Measurements from ENCODE around the gene FAM81A. TPM values are rescaled to one million over a fixed set of nuclear protein-coding genes. Genes with fewer than 3 reads are reported as not detected.
"Not testable (repeated sequence)": the region's sequence is repeated elsewhere in the genome, so short reads cannot be mapped to it uniquely, and the experiment has no call there.

Gene FAM81A
- total RNA-seq, 4 donors from 2014 or later = 0.15 to 1.3 (median 0.68) TPM

GRCh38 chr15:59396679-59397078 is 41.3 kb upstream of the FAM81A start:
- Histone ChIP-seq H3K4me1 (no peaks in the 10 kb centered on the region), H3K4me3 (no peak overlapping the region), H3K9me3 (no peaks in the 10 kb centered on the region), H3K36me3 (no peaks in the 10 kb centered on the region), H3K27ac (no peak overlapping the region), H3K27me3 (no peaks in the 10 kb centered on the region)
- 40% methylated on average over 2 of the region's 3 CpGs; no CpG with 5 or more reads in 1 of the 2 donors for WGBS, 2 donors (ENCODE audit: low coverage in 1 of 2)
- TF ChIP-seq POLR2A (IDR thresholded peaks at IDR 0.05) = no peak
- TF ChIP-seq POLR2AphosphoS5 (IDR thresholded peaks at IDR 0.05) = no peak
- TF ChIP-seq EP300 (IDR thresholded peaks at IDR 0.05) = no peak
- no peak for TF ChIP-seq CTCF (IDR thresholded peaks at IDR 0.05)
- ATAC-seq = no peak

DNA sequence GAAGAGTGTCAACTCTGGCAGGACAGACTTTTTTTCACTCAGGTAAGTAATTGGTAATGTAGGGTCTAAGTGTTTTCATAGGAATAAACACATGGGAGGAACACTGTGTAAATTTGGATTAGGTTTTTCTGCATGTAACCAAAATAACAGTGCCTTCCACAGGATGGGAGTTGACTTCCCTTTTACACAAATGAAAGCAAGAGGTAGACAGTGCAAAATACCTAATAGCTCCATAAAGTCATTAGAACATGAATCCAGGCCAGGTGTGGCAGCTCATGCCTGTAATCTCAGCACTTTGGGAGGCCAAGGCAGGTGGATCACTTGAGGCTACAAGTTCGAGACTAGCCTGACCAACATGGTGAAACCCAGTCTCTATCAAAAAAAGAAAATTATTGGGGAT is 39.8 kb upstream of the FAM81A start:
- 88% methylated on average over 1 of the region's 1 CpG; no CpG with 5 or more reads in 1 of the 2 donors for whole genome bisulfite sequencing, 2 donors (ENCODE audit: low coverage in 1 of 2)

DNA sequence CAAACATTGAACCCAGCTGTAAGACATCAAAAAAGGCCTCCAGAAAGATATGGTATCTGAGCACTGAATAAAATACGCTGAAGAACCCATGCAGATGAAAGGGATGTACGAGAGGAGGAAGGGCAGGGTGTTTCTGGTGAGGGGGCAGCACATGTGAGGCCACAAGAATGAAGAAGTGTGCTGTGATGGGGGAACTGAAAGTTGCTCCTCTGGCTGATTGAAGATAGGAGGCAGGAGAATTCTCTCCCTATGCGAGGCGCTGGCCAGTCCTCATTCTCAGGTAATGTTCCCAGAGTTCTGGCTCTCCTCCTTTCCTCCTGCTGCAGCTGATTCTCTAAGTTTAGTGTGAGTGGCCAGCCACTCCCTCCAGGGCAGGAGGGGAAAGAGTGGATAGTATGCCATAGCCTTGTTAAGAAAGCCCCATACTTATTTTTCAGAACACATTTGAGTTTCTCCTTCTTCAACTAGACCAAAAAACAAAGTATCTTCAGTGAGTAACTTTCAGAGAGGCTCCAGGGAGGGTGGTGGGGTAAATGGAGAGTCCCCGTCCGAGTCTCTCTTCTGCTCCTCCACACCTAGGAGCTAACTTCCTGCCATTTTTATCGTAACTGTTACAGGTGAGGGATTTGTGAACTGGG is 38.4 kb upstream of the FAM81A start:
- TF ChIP-seq POLR2AphosphoS5 (IDR thresholded peaks at IDR 0.05) (no peak), EP300 (IDR thresholded peaks at IDR 0.05) (no peak), CTCF (IDR thresholded peaks at IDR 0.05) (no peak), POLR2A (IDR thresholded peaks at IDR 0.05) (no peak)

More for the DNA sequence above, 39.8 kb upstream of the FAM81A start:
- H3K36me3 ChIP-seq = no peaks in the 10 kb centered on the region
- TF ChIP-seq CTCF (IDR thresholded peaks at IDR 0.05) = no peak
- TF ChIP-seq EP300 (IDR thresholded peaks at IDR 0.05) = no peak
- TF ChIP-seq POLR2A (IDR thresholded peaks at IDR 0.05) = no peak
- TF ChIP-seq POLR2AphosphoS5 (IDR thresholded peaks at IDR 0.05) = no peak
- no peaks in the 10 kb centered on the region for H3K4me1 ChIP-seq
- H3K4me3 ChIP-seq = no peak overlapping the region
- H3K9me3 ChIP-seq = no peaks in the 10 kb centered on the region
- no peak for ATAC-seq
- H3K27me3 ChIP-seq = no peaks in the 10 kb centered on the region
- H3K27ac ChIP-seq = no peak overlapping the region

GRCh38 chr15:59400103-59400813 is 37.7 kb upstream of the FAM81A start:
- no peak for ATAC-seq

More for the DNA sequence above, 38.4 kb upstream of the FAM81A start:
- Histone ChIP-seq H3K4me3 (no peak overlapping the region), H3K27ac (no peak overlapping the region), H3K9me3 (no peaks in the 10 kb centered on the region), H3K36me3 (no peaks in the 10 kb centered on the region), H3K4me1 (no peaks in the 10 kb centered on the region), H3K27me3 (peaks cover 3% of the 10 kb centered on the region)
- WGBS, 2 donors (ENCODE audit: low coverage in 1 of 2) = 59% methylated on average over 7 of the region's 7 CpGs; no CpG with 5 or more reads in 1 of the 2 donors
- ATAC-seq = no peak

DNA sequence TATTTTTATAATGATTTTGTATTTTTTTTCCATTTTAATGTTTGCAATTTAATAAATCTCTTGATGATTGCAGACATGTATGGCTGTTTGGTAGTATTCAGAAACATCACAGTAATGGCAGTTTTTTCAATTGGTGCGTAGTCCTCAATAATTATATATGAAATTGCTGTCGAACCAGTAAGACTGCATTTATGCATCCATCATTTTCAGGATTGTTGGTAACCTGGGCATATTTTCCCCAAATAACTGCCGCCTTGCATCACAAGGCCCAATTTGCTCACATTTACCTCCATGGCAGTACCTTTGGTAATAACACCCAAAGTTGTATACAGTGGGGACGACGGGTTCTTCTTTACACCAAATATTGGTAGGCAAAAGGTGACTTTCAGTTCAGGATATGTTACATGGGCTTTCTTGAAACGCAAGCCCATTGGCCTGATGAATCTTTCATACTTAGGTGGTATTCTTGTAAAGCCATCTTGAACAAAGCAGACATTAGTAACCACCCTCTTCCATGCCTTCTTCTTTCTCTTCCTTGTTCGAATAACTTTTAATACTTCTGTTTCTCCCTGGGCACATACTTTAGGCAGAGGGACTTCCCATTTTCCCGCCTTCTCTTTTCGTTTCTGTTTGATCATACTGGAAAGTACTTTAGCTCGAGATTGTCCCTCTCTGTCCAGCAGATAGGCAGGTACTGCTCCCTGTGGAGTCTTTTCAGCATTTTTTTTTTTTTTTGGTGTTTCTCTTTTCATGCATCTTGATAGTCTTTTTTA is 36.7 kb upstream of the FAM81A start:
- H3K27me3 ChIP-seq, H3K4me1 ChIP-seq, H3K27ac ChIP-seq, ATAC-seq, H3K36me3 ChIP-seq, H3K9me3 ChIP-seq, H3K4me3 ChIP-seq: not testable (repeated sequence)
- WGBS, 2 donors (ENCODE audit: low coverage in 1 of 2) = 81 to 86% methylated on average over 10 of the region's 10 CpGs

More at GRCh38 chr15:59400103-59400813, 37.7 kb upstream of the FAM81A start:
- Histone ChIP-seq H3K36me3 (no peaks in the 10 kb centered on the region), H3K4me1 (no peaks in the 10 kb centered on the region), H3K4me3 (no peak overlapping the region), H3K9me3 (no peaks in the 10 kb centered on the region), H3K27ac (no peak overlapping the region), H3K27me3 (peaks cover 4% of the 10 kb centered on the region)
- 71 to 88% methylated on average over 10 to 11 of the region's 13 CpGs for WGBS, 2 donors (ENCODE audit: low coverage in 1 of 2)
- TF ChIP-seq POLR2AphosphoS5 (IDR thresholded peaks at IDR 0.05) (no peak), POLR2A (IDR thresholded peaks at IDR 0.05) (no peak), EP300 (IDR thresholded peaks at IDR 0.05) (no peak), CTCF (IDR thresholded peaks at IDR 0.05) (no peak)

All from gastroesophageal sphincter (tissue), 4 donors.